ENCODE measurements around the gene CPTP. TPM values are rescaled to one million over a fixed set of nuclear protein-coding genes. Genes with fewer than 3 reads are reported as not detected.

The CPTP gene
- total RNA-seq, 1 donor from 2014 or later, result 99.2 TPM

GRCh38 chr1:1310476-1311053 is 14.0 kb upstream of the CPTP start:
- H3K4me3 ChIP-seq, result no peak overlapping the region
- no peaks in the 10 kb centered on the region for H3K9me3 ChIP-seq (replicated peaks)
- peaks cover 35% of the 10 kb centered on the region for H3K4me1 ChIP-seq
- H3K36me3 ChIP-seq, result peaks cover 56% of the 10 kb centered on the region
- intact Hi-C loops (cut with micrococcal nuclease), result no loop called here
- no peak for TF ChIP-seq CTCF (IDR thresholded peaks at IDR 0.05; ENCODE audit: borderline replicate concordance)
- H3K27me3 ChIP-seq (ENCODE audit: low read depth), result no peaks in the 10 kb centered on the region
- DNase-seq, result no peak
- no peak overlapping the region for H3K27ac ChIP-seq (replicated peaks)

- peaks cover 63% of the 10 kb centered on the region for H3K36me3 ChIP-seq
- H3K9me3 ChIP-seq (replicated peaks), result no peaks in the 10 kb centered on the region
- H3K4me3 ChIP-seq, result no peak overlapping the region
- no peak for TF ChIP-seq CTCF (IDR thresholded peaks at IDR 0.05; ENCODE audit: borderline replicate concordance)
- peaks cover 27% of the 10 kb centered on the region for H3K4me1 ChIP-seq
- H3K27me3 ChIP-seq (ENCODE audit: low read depth), result no peaks in the 10 kb centered on the region
- H3K27ac ChIP-seq (replicated peaks), result no peak overlapping the region
- no peak for DNase-seq
- intact Hi-C loops (cut with micrococcal nuclease), result no loop called here
These were observed 13.2 kb upstream of the CPTP start for GRCh38 chr1:1311107-1312104.

- Histone ChIP-seq H3K36me3 (peaks cover 75% of the 10 kb centered on the region), H3K4me3 (no peak overlapping the region), H3K9me3 (replicated peaks) (no peaks in the 10 kb centered on the region), H3K4me1 (peaks cover 20% of the 10 kb centered on the region), H3K27ac (replicated peaks) (no peak overlapping the region), H3K27me3 (ENCODE audit: low read depth) (no peaks in the 10 kb centered on the region)
- intact Hi-C loops (cut with micrococcal nuclease), result no loop called here
- TF ChIP-seq CTCF (IDR thresholded peaks at IDR 0.05; ENCODE audit: borderline replicate concordance), result no peak
- no peak for DNase-seq
These were observed 11.9 kb upstream of the CPTP start for GRCh38 chr1:1312450-1313314.

- no peak overlapping the region for H3K27ac ChIP-seq (replicated peaks)
- peaks cover 85% of the 10 kb centered on the region for H3K36me3 ChIP-seq
These were observed 10.9 kb upstream of the CPTP start for GRCh38 chr1:1313500-1314236.

More at GRCh38 chr1:1313500-1314236, 10.9 kb upstream of the CPTP start:
- DNase-seq, result no peak
- intact Hi-C loops (cut with micrococcal nuclease), result no loop called here
- TF ChIP-seq CTCF (IDR thresholded peaks at IDR 0.05; ENCODE audit: borderline replicate concordance), result no peak
- H3K4me1 ChIP-seq, result peaks cover 28% of the 10 kb centered on the region
- no peaks in the 10 kb centered on the region for H3K9me3 ChIP-seq (replicated peaks)
- no peak overlapping the region for H3K4me3 ChIP-seq
- H3K27me3 ChIP-seq (ENCODE audit: low read depth), result no peaks in the 10 kb centered on the region

All from left ventricle myocardium inferior (tissue), 1 donor.